Body of pancreas (tissue), 4 donors: ENCODE results near the gene CTNND2.

Experiments
- POLR2A ChIP-seq, 3 donors: fragments of 450-650 bp; IDR thresholded peaks; one replicate each; pipeline ENCODE4 v1.6.1; 2016; ENCODE audit warnings: antibody characterized with exemption in 3 of 3, mild to moderate bottlenecking in 2 of 3
- TF ChIP-seq, protein P1 (sequence below), 7 experiments: fragments of 450-650 bp in 4 of 7; fragments of 200-600 bp in 3 of 7; sonication (generic) in 3 of 7; IDR thresholded peaks; one replicate each; pipeline ENCODE4 v1.5.1; 2016 to 2019; ENCODE audit warnings: antibody characterized with exemption in 7 of 7

- TF ChIP-seq, protein P1, sequence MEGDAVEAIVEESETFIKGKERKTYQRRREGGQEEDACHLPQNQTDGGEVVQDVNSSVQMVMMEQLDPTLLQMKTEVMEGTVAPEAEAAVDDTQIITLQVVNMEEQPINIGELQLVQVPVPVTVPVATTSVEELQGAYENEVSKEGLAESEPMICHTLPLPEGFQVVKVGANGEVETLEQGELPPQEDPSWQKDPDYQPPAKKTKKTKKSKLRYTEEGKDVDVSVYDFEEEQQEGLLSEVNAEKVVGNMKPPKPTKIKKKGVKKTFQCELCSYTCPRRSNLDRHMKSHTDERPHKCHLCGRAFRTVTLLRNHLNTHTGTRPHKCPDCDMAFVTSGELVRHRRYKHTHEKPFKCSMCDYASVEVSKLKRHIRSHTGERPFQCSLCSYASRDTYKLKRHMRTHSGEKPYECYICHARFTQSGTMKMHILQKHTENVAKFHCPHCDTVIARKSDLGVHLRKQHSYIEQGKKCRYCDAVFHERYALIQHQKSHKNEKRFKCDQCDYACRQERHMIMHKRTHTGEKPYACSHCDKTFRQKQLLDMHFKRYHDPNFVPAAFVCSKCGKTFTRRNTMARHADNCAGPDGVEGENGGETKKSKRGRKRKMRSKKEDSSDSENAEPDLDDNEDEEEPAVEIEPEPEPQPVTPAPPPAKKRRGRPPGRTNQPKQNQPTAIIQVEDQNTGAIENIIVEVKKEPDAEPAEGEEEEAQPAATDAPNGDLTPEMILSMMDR (IDR thresholded peaks at IDR 0.05) = no peak
- no peak for TF ChIP-seq POLR2A (IDR thresholded peaks at IDR 0.05)
Observed at GRCh38 chr5:11027660-11028059, 876.6 kb downstream of the CTNND2 start.
